B cell (primary cell): ENCODE results near the gene ZMIZ1. TPM values are rescaled to one million over a fixed set of nuclear protein-coding genes. Genes with fewer than 3 reads are reported as not detected.

Experiments used
- ATAC-seq: fragments of 200-7000 bp; cut with Tn5 transposase; one replicate; pipeline ENCODE4 v1.10.0; 2021; ENCODE audit warnings: low read depth, mild to moderate bottlenecking, moderate number of reproducible peaks, moderate library complexity
- CTCF ChIA-PET: fragments of 350-600 bp; sonication (Branson Sonifier 250); formaldehyde crosslinking; loops from one replicate; lab custom pipeline; 2021; ENCODE audit warnings: antibody characterized with exemption, inconsistent platforms; lab: Charles Lee
- POLR2A ChIA-PET: fragments of 350-600 bp; sonication (Branson Sonifier 250); formaldehyde crosslinking; loops from one replicate; lab custom pipeline; 2021; ENCODE audit warnings: antibody characterized with exemption; lab: Charles Lee
- DNase-seq: peaks from one replicate; pipeline ENCODE4 v3.0.0; 2013
- H2AFZ ChIP-seq: 2 replicates; pipeline ENCODE4 v1.6.1; 2012; ENCODE audit warnings: mild to moderate bottlenecking, low read depth, low read length; ENCODE audit not compliant: insufficient read depth, poor library complexity, severe bottlenecking
- H3K27ac ChIP-seq, 2 donors: 1 replicate in 1 of 2; 2 replicates in 1 of 2; pipeline ENCODE4 v1.5.1; 2012 to 2013; ENCODE audit warnings: low read length in 2 of 2, mild to moderate bottlenecking in 2 of 2, moderate library complexity in 1 of 2
- H3K27me3 ChIP-seq, 4 experiments: fragments of 200-600 bp in 1 of 4; sonication (generic) in 1 of 4; replicated peaks in 1 of 4; 1 replicate in 2 of 4; 2 replicates in 2 of 4; pipeline versions ENCODE4 v1.6.1 to v1.7.0; 2013 to 2016; ENCODE audit warnings: low read length in 3 of 4, mild to moderate bottlenecking in 2 of 4, mixed read lengths in 1 of 4, moderate library complexity in 1 of 4; ENCODE audit not compliant: insufficient read depth in 4 of 4, control insufficient read depth in 3 of 4; ENCODE audit errors: control extremely low read depth in 1 of 4
- H3K36me3 ChIP-seq, 2 experiments: replicated peaks in 1 of 2; 1 replicate in 1 of 2; 2 replicates in 1 of 2; pipeline versions ENCODE4 v1.6.1 to v1.7.1; 2013; ENCODE audit warnings: low read length in 1 of 2; ENCODE audit not compliant: insufficient read depth in 2 of 2, control insufficient read depth in 1 of 2; ENCODE audit errors: control extremely low read depth in 1 of 2, extremely low read depth in 1 of 2
- H3K4me1 ChIP-seq, 2 donors: fragments of 200-600 bp in 1 of 2; sonication (generic) in 1 of 2; 1 replicate in 1 of 2; 2 replicates in 1 of 2; pipeline versions ENCODE4 v1.5.1 to v1.6.1; 2013 to 2017; ENCODE audit warnings: low read length in 2 of 2; ENCODE audit not compliant: control insufficient read depth in 2 of 2, insufficient read depth in 2 of 2
- H3K4me2 ChIP-seq: replicated peaks from 2 replicates; pipeline ENCODE3; 2012; ENCODE audit warnings: mild to moderate bottlenecking, low read depth, low read length; ENCODE audit not compliant: poor library complexity, severe bottlenecking
- H3K4me3 ChIP-seq, 5 experiments: fragments of 200-600 bp in 1 of 5; sonication (generic) in 1 of 5; 1 replicate in 3 of 5; 2 replicates in 2 of 5; pipeline versions ENCODE4 v1.5.1 to v1.7.0; 2011 to 2016; ENCODE audit warnings: low read length in 4 of 5, mild to moderate bottlenecking in 4 of 5, low read depth in 2 of 5, control low read depth in 1 of 5, moderate library complexity in 1 of 5; ENCODE audit not compliant: insufficient read depth in 1 of 5; ENCODE audit errors: control extremely low read depth in 1 of 5, extremely low read depth in 1 of 5
- H3K79me2 ChIP-seq: fragments of 200-600 bp; sonication (generic); one replicate; pipeline ENCODE4 v1.6.0; 2016; ENCODE audit warnings: low read length; ENCODE audit not compliant: control insufficient read depth, insufficient read depth
- H3K9ac ChIP-seq: fragments of 200-600 bp; sonication (generic); 2 replicates; pipeline ENCODE4 v1.6.1; 2017; ENCODE audit warnings: mild to moderate bottlenecking, low read length, moderate library complexity
- H3K9me3 ChIP-seq, 3 donors: one replicate each; pipeline versions ENCODE4 v1.6.1 to v1.7.1; 2013; ENCODE audit warnings: low read length in 2 of 3; ENCODE audit not compliant: control insufficient read depth in 2 of 3, insufficient read depth in 1 of 3; ENCODE audit errors: control extremely low read depth in 1 of 3
- H4K20me1 ChIP-seq: 2 replicates; pipeline ENCODE4 v1.6.0; 2012; ENCODE audit warnings: mild to moderate bottlenecking, low read length; ENCODE audit not compliant: insufficient read depth, control insufficient read depth, poor library complexity, severe bottlenecking
- H3K27ac Mint-ChIP-seq: one replicate; pipeline ENCODE4 v1.8.0; 2021; ENCODE audit warnings: mixed read lengths
- H3K27me3 Mint-ChIP-seq: one replicate; pipeline ENCODE4 v1.8.0; 2021; ENCODE audit warnings: mixed read lengths
- H3K4me1 Mint-ChIP-seq: one replicate; pipeline ENCODE4 v1.8.0; 2021; ENCODE audit warnings: mixed read lengths
- H3K4me3 Mint-ChIP-seq: one replicate; pipeline ENCODE4 v1.8.0; 2021; ENCODE audit warnings: mixed read lengths
- H3K9me3 Mint-ChIP-seq: one replicate; pipeline ENCODE4 v1.8.0; 2022; ENCODE audit warnings: mixed read lengths; ENCODE audit not compliant: insufficient read depth
- CTCF ChIP-seq: fragments of 200-600 bp; IDR thresholded peaks from one replicate; pipeline ENCODE4 v1.8.0; 2022; ENCODE audit warnings: antibody characterized with exemption, mild to moderate bottlenecking
- EZH2 ChIP-seq: IDR thresholded peaks from 2 replicates; pipeline ENCODE4 v1.6.1; 2012; ENCODE audit warnings: borderline replicate concordance, low read depth, mild to moderate bottlenecking, moderate library complexity, low read length; ENCODE audit not compliant: insufficient read depth, poor library complexity, severe bottlenecking
- WGBS: methylation state at CpG from one replicate; pipeline ENCODE4 v1.1.5; 2013; ENCODE audit warnings: missing lambda C conversion rate; ENCODE audit not compliant: insufficient coverage; 5-methylcytosine and 5-hydroxymethylcytosine counted together
- intact Hi-C: fragments of 100-400 bp; cut with micrococcal nuclease; formaldehyde crosslinking; loops from one replicate; pipeline ENCODE4 v1.10.0; 2022
- polyA plus RNA-seq: library from polyadenylated mRNA; depleted of rRNA; stranded (reverse); fragments of >200 nt; gene quantifications from 2 replicates; pipeline ENCODE4 v1.2.3, GENCODE V29; 2012
- total RNA-seq, 2 donors: library from RNA; stranded (reverse); fragments of 120-200 nt in 1 of 2; gene quantifications; 1 replicate in 1 of 2; 2 replicates in 1 of 2; pipeline versions ENCODE4 v1.2.3 to v1.2.4, GENCODE V29; 2013 to 2022

The ZMIZ1 gene
- total and polyA plus RNA-seq, 2 donors (not counting 1 experiment from before 2014, with no cell fraction given): 14.3 to 64.9 TPM

GRCh38 chr10:79275431-79275851 is 206.7 kb downstream of the ZMIZ1 start:
- POLR2A ChIA-PET: no interaction called here
- no peaks in the 10 kb centered on the region for H3K9me3 ChIP-seq
- no peak for DNase-seq

More at GRCh38 chr10:79275431-79275851, 206.7 kb downstream of the ZMIZ1 start:
- no peak overlapping the region for H3K4me2 ChIP-seq
- H3K4me3 ChIP-seq: no peak overlapping the region
- Mint-ChIP-seq H3K4me3 (no peak overlapping the region), H3K27me3 (no peaks in the 10 kb centered on the region), H3K4me1 (peaks cover 29% of the 10 kb centered on the region), H3K9me3 (no peaks in the 10 kb centered on the region), H3K27ac (no peak overlapping the region)
- CTCF ChIA-PET: no interaction called here
- WGBS: 94% methylated on average over 7 of the region's 10 CpGs
- intact Hi-C loops: no loop called here
- H3K4me1 ChIP-seq: peaks cover 7 to 21% of the 10 kb centered on the region in 2 donors
- no peak overlapping the region for H2AFZ ChIP-seq
- no peak overlapping the region for H3K9ac ChIP-seq
- H3K27ac ChIP-seq: no peak overlapping the region
- peaks cover 0 to 21% of the 10 kb centered on the region in 2 experiments for H3K36me3 ChIP-seq
- peaks cover 23% of the 10 kb centered on the region for H4K20me1 ChIP-seq
- H3K27me3 ChIP-seq: no peaks in the 10 kb centered on the region
- TF ChIP-seq CTCF (no peak), EZH2 (no peak)
- peaks cover 74% of the 10 kb centered on the region for H3K79me2 ChIP-seq
- ATAC-seq: no peak
